CD14-positive monocyte (primary cell): Measurements from ENCODE around the gene TMEM115. TPM values are rescaled to one million over a fixed set of nuclear protein-coding genes. Genes with fewer than 3 reads are reported as not detected.

Experiments
- DNase-seq, 3 donors: peaks; one replicate each; pipeline ENCODE4 v3.0.0-alpha.2; 2011 to 2022
- H2AFZ ChIP-seq: 2 replicates; pipeline ENCODE4 v1.6.0; 2012; ENCODE audit warnings: mild to moderate bottlenecking, low read depth, low read length, inconsistent platforms; ENCODE audit not compliant: insufficient read depth, poor library complexity, severe bottlenecking
- H3K27ac ChIP-seq, 2 donors: 1 replicate in 1 of 2; 2 replicates in 1 of 2; pipeline ENCODE4 v1.5.1; 2012 to 2013; ENCODE audit warnings: low read length in 2 of 2, control low read depth in 1 of 2, inconsistent platforms in 1 of 2, low read depth in 1 of 2, mild to moderate bottlenecking in 1 of 2
- H3K27me3 ChIP-seq, 2 donors: one replicate each; pipeline versions ENCODE4 v1.6.0 to v1.6.1; 2011 to 2013; ENCODE audit warnings: low read length in 2 of 2; ENCODE audit not compliant: control insufficient read depth in 2 of 2, insufficient read depth in 2 of 2
- H3K36me3 ChIP-seq, 2 donors: replicated peaks in 1 of 2; 1 replicate in 1 of 2; 2 replicates in 1 of 2; pipeline versions ENCODE4 v1.5.1 to v1.6.1; 2012 to 2013; ENCODE audit warnings: low read length in 2 of 2, control low read depth in 1 of 2, inconsistent platforms in 1 of 2, mild to moderate bottlenecking in 1 of 2; ENCODE audit not compliant: insufficient read depth in 2 of 2, control insufficient read depth in 1 of 2
- H3K4me1 ChIP-seq, 2 donors: 1 replicate in 1 of 2; 2 replicates in 1 of 2; pipeline versions ENCODE4 v1.5.1 to v1.6.1; 2012 to 2013; ENCODE audit warnings: low read length in 2 of 2, control low read depth in 1 of 2, inconsistent platforms in 1 of 2, mild to moderate bottlenecking in 1 of 2, moderate library complexity in 1 of 2; ENCODE audit not compliant: insufficient read depth in 2 of 2, control insufficient read depth in 1 of 2
- H3K4me2 ChIP-seq: replicated peaks from 2 replicates; pipeline ENCODE3; 2012; ENCODE audit warnings: low read length, moderate library complexity, mild to moderate bottlenecking; ENCODE audit not compliant: poor library complexity, severe bottlenecking; ENCODE audit errors: extremely low read depth
- H3K4me3 ChIP-seq, 3 experiments: fragments of 200-600 bp in 1 of 3; sonication (generic) in 1 of 3; replicated peaks in 1 of 3; 1 replicate in 2 of 3; 2 replicates in 1 of 3; pipeline ENCODE4 v1.5.1; 2011 to 2013; ENCODE audit warnings: low read length in 3 of 3, mild to moderate bottlenecking in 3 of 3, control low read depth in 2 of 3, low read depth in 2 of 3, inconsistent platforms in 1 of 3, moderate library complexity in 1 of 3
- H3K79me2 ChIP-seq: 2 replicates; pipeline ENCODE4 v1.6.0; 2012; ENCODE audit warnings: mild to moderate bottlenecking, control low read depth, inconsistent platforms, low read length, moderate library complexity; ENCODE audit not compliant: insufficient read depth
- H3K9ac ChIP-seq: 2 replicates; pipeline ENCODE4 v1.6.0; 2017; ENCODE audit warnings: low read length, mild to moderate bottlenecking; ENCODE audit not compliant: insufficient read depth, poor library complexity, severe bottlenecking
- H3K9me3 ChIP-seq, 2 donors: replicated peaks in 1 of 2; 1 replicate in 1 of 2; 2 replicates in 1 of 2; pipeline versions ENCODE4 v1.5.1 to v1.6.1; 2012 to 2013; ENCODE audit warnings: low read length in 2 of 2, control low read depth in 1 of 2; ENCODE audit not compliant: control insufficient read depth in 1 of 2, insufficient read depth in 1 of 2
- H4K20me1 ChIP-seq: 2 replicates; pipeline ENCODE4 v1.6.0; 2012; ENCODE audit warnings: mild to moderate bottlenecking, low read length, control low read depth, moderate library complexity; ENCODE audit not compliant: insufficient read depth
- H3K27ac Mint-ChIP-seq, 7 donors: one replicate each; pipeline ENCODE4 v1.8.0; 2020; ENCODE audit warnings: mild to moderate bottlenecking in 7 of 7, mixed read lengths in 7 of 7, moderate library complexity in 6 of 7, inconsistent platforms in 2 of 7
- H3K27me3 Mint-ChIP-seq, 3 donors: one replicate each; pipeline ENCODE4 v1.8.0; 2021 to 2022; ENCODE audit warnings: low read depth in 3 of 3, mild to moderate bottlenecking in 3 of 3, mixed read lengths in 3 of 3, moderate library complexity in 3 of 3, inconsistent platforms in 1 of 3
- H3K36me3 Mint-ChIP-seq, 2 donors: one replicate each; pipeline ENCODE4 v1.8.0; 2020; ENCODE audit warnings: mixed read lengths in 2 of 2, inconsistent platforms in 1 of 2, mild to moderate bottlenecking in 1 of 2
- H3K4me1 Mint-ChIP-seq: one replicate; pipeline ENCODE4 v1.8.0; 2020; ENCODE audit warnings: mild to moderate bottlenecking, mixed read lengths
- H3K4me3 Mint-ChIP-seq, 2 donors: one replicate each; pipeline ENCODE4 v1.8.0; 2020; ENCODE audit warnings: mild to moderate bottlenecking in 2 of 2, mixed read lengths in 2 of 2, moderate library complexity in 1 of 2
- H3K9me3 Mint-ChIP-seq, 7 donors: one replicate each; pipeline ENCODE4 v1.8.0; 2020 to 2022; ENCODE audit warnings: mixed read lengths in 7 of 7, mild to moderate bottlenecking in 6 of 7, moderate library complexity in 6 of 7, inconsistent platforms in 2 of 7
- WGBS: methylation state at CpG from one replicate; pipeline ENCODE4 v1.1.5; 2013; ENCODE audit warnings: missing lambda C conversion rate; ENCODE audit not compliant: insufficient coverage; 5-methylcytosine and 5-hydroxymethylcytosine counted together
- intact Hi-C, 2 donors: fragments of 100-400 bp; cut with micrococcal nuclease; formaldehyde crosslinking; loops; one replicate each; pipeline versions ENCODE4 v1.15.0 to v1.15.1; 2023
- polyA plus RNA-seq, 3 donors: library from polyadenylated mRNA; depleted of rRNA in 1 of 3; unstranded in 2 of 3; stranded (reverse) in 1 of 3; fragments of 300-500 nt in 2 of 3; fragments of >200 nt in 1 of 3; fragmentation: Illumina TruSeq in 2 of 3; gene quantifications; 1 replicate in 2 of 3; 2 replicates in 1 of 3; pipeline ENCODE4 v1.2.3, GENCODE V29; 2012 to 2021
- TF ChIP-seq, protein P1 (sequence below): fragments of 200-600 bp; IDR thresholded peaks from one replicate; pipeline ENCODE4 v1.8.0; 2022; ENCODE audit warnings: antibody characterized with exemption, mild to moderate bottlenecking

The TMEM115 gene
- polyA plus RNA-seq, 3 donors = 14.5 to 36.2 (median 32.9) TPM

DNA sequence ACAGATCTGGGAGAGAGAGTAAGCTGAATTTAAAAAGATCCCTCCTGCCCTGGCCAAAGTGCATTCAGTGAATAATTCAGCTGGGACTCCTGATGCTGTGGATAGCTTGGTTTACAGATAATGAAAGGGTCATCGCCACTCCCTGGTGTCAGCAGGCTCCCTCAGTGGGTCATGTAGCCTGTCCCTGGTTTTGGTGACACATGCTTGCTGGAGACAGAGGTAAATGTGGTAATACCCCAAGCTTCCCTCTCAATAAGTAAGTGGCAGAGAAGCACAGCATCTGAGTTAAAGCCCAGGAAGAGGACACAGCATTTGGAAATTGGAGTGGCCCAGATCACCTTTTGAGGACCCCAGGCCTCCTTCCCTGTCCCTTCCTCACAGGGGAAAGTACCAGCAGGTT is 1.8 kb downstream of the TMEM115 start:
- H3K4me3 Mint-ChIP-seq = peak overlapping the region; percentile 39 to 90
- peaks cover 64% of the 10 kb centered on the region for H3K79me2 ChIP-seq
- H2AFZ ChIP-seq = no peak overlapping the region
- DNase-seq = peak in 2 of 3 donors; percentile 32 to 68
- intact Hi-C loops = loop anchor here (5.0 to 10.0 kb wide), 3 partner anchors 260 to 1037 kb away; partner anchors contain the start of genes MAPKAPK3 (in 1 of the 2), MON1A (in 1 of the 2) and RBM15B (in 1 of the 2)
- H3K4me2 ChIP-seq = peak overlapping the region; percentile 98
- no peaks in the 10 kb centered on the region for H3K27me3 ChIP-seq
- H3K27ac Mint-ChIP-seq = peak overlapping the region in 6 of 7 donors; percentile 14 to 78 (median 74)
- H3K4me3 ChIP-seq = peak overlapping the region in 1 of 3 experiments; percentile 91
- H4K20me1 ChIP-seq = peaks cover 66% of the 10 kb centered on the region
- TF ChIP-seq, protein P1, sequence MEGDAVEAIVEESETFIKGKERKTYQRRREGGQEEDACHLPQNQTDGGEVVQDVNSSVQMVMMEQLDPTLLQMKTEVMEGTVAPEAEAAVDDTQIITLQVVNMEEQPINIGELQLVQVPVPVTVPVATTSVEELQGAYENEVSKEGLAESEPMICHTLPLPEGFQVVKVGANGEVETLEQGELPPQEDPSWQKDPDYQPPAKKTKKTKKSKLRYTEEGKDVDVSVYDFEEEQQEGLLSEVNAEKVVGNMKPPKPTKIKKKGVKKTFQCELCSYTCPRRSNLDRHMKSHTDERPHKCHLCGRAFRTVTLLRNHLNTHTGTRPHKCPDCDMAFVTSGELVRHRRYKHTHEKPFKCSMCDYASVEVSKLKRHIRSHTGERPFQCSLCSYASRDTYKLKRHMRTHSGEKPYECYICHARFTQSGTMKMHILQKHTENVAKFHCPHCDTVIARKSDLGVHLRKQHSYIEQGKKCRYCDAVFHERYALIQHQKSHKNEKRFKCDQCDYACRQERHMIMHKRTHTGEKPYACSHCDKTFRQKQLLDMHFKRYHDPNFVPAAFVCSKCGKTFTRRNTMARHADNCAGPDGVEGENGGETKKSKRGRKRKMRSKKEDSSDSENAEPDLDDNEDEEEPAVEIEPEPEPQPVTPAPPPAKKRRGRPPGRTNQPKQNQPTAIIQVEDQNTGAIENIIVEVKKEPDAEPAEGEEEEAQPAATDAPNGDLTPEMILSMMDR = no peak
- peaks cover 42 to 52% of the 10 kb centered on the region in 2 donors for H3K4me1 ChIP-seq
- no CpG with 5 or more reads among the region's 1 CpG for WGBS
- H3K4me1 Mint-ChIP-seq = peaks cover 52% of the 10 kb centered on the region
- H3K9ac ChIP-seq = no peak overlapping the region
- peaks cover 0 to 2% (median 0%) of the 10 kb centered on the region in 3 donors for H3K27me3 Mint-ChIP-seq
- H3K36me3 Mint-ChIP-seq = peaks cover 25 to 47% of the 10 kb centered on the region in 2 donors
- H3K36me3 ChIP-seq = peaks cover 44 to 56% of the 10 kb centered on the region in 2 donors
- H3K27ac ChIP-seq = peak overlapping the region in 1 of 2 donors; percentile 91
- no peaks in the 10 kb centered on the region for H3K9me3 Mint-ChIP-seq
- H3K9me3 ChIP-seq = no peaks in the 10 kb centered on the region

DNA sequence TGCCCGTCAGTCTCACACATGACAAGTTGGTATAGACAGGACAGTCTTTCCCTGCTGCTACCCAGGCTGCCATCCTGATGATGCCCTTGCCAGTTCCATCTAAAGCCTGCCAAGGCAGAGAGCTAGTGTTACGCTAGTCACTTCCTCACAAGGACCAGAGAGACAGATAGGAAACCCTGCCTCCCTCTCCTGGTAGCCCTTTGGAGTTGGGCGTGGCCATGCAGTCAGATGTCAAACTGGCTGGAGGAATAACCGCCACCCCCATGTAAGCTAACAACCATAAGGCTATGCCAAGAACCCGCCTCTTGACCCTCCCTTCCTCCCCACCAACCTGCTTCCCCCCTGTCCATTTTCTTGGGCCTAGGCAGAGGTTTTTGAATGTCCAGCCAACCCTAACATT is 2.8 kb downstream of the TMEM115 start:
- Histone ChIP-seq H3K9ac (peak overlapping the region; percentile 21), H3K4me1 (peaks cover 46 to 57% of the 10 kb centered on the region in 2 donors), H3K27ac (peak overlapping the region; percentile 20 to 91), H3K9me3 (no peaks in the 10 kb centered on the region), H3K79me2 (peaks cover 69% of the 10 kb centered on the region), H3K4me2 (peak overlapping the region; percentile 98), H4K20me1 (peaks cover 74% of the 10 kb centered on the region), H3K36me3 (peaks cover 44 to 56% of the 10 kb centered on the region in 2 donors), H2AFZ (no peak overlapping the region), H3K4me3 (peak overlapping the region in 1 of 3 experiments; percentile 91), H3K27me3 (no peaks in the 10 kb centered on the region)
- TF ChIP-seq, protein P1 = no peak
- Mint-ChIP-seq H3K27me3 (peaks cover 0 to 2% (median 0%) of the 10 kb centered on the region in 3 donors), H3K9me3 (no peaks in the 10 kb centered on the region), H3K27ac (peak overlapping the region in 6 of 7 donors; percentile 4 to 82 (median 72)), H3K36me3 (peaks cover 26 to 50% of the 10 kb centered on the region in 2 donors), H3K4me1 (peaks cover 51% of the 10 kb centered on the region), H3K4me3 (peak overlapping the region; percentile 55 to 59)
- 52% methylated on average over 4 of the region's 5 CpGs for WGBS
- DNase-seq = peak; percentile 22 to 36 (median 30)
- intact Hi-C loops = loop anchor here (5.0 to 10.0 kb wide), 3 partner anchors 261 to 1038 kb away; partner anchors contain the start of genes MAPKAPK3 (in 1 of the 2), MON1A (in 1 of the 2) and RBM15B (in 1 of the 2)
